Measurements from ENCODE around the gene USH1C. TPM values are rescaled to one million over a fixed set of nuclear protein-coding genes. Genes with fewer than 3 reads are reported as not detected.

The USH1C gene
- total RNA-seq, 1 experiment from 2014 or later, result 1.0 TPM

DNA sequence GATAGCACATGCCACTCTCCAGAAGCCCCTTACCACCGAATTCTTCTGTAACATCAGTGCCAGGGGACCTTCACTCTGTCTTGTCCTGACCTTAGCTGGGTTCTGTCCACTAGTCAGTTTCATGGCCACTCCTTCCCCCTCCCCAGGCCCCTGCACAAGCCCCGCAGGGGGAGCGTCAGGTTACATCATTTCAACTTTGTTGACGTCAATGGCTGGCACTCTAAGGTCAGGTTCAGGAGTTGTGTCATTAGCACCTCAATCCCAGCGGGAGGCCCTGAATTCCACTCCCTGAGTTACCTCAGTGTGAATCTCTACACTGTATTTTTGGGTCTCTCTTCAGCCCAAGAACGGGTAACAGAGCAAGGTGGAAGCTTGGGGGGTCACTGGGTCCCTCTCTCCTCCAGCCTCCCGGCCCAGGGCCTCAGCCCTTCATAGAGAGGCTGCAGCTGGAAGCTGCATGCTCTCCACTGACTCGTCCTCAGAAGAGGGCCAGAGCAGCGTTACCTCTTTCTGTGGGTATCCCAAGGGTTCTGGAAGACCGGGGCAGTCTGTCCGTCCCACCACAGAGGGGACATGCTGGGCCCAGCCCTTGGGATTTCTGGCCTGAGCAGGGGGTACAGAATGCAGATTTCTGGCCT lies 10.3 kb downstream of the USH1C start:
- no peak overlapping the region for H3K27ac ChIP-seq (ENCODE audit: insufficient read length, low read depth, low read length)
- no peak overlapping the region for H3K4me2 ChIP-seq (ENCODE audit: insufficient read depth, insufficient read length, low read length)
- no peak overlapping the region for H2BK120ac ChIP-seq (ENCODE audit: low read depth, low read length, poor library complexity, severe bottlenecking)
- no peak overlapping the region for H3K9ac ChIP-seq (ENCODE audit: extremely low read depth, insufficient read length, low read length)
- no peaks in the 10 kb centered on the region for H3K4me1 ChIP-seq (ENCODE audit: insufficient read depth, low read length)
- no peaks in the 10 kb centered on the region for H3K79me1 ChIP-seq (ENCODE audit: insufficient read depth, low read depth, low read length, poor library complexity, severe bottlenecking)
- no peaks in the 10 kb centered on the region for H3K79me2 ChIP-seq (ENCODE audit: insufficient read depth, low read length)
- H2AK5ac ChIP-seq (ENCODE audit: insufficient read length, low read length), result no peak overlapping the region
- H3K23me2 ChIP-seq (ENCODE audit: insufficient read length, low read depth, low read length, poor library complexity, severe bottlenecking), result no peaks in the 10 kb centered on the region
- Mint-ChIP-seq H3K9me3 (no peaks in the 10 kb centered on the region), H3K4me3 (no peak overlapping the region), H3K27me3 (ENCODE audit: low read depth) (peaks cover 8% of the 10 kb centered on the region; the same call in 1 of the 2 replicates), H3K27ac (no peak overlapping the region; a peak in 1 of 7 replicates), H3K4me1 (peaks cover 7 to 33% of the 10 kb centered on the region in 2 experiments), H3K36me3 (ENCODE audit: insufficient read depth in 1 of 3, low read depth in 3 of 3) (no peaks in the 10 kb centered on the region)
- no peak overlapping the region for H2BK5ac ChIP-seq (ENCODE audit: insufficient read length, low read length)
- H3K9me3 ChIP-seq (ENCODE audit: control insufficient read depth, low read depth, low read length), result no peaks in the 10 kb centered on the region
- DNase-seq, result no peak
- H3K14ac ChIP-seq (ENCODE audit: insufficient read depth, low read length), result no peak overlapping the region; the same call in 1 of the 2 replicates
- no peaks in the 10 kb centered on the region for H4K20me1 ChIP-seq (ENCODE audit: control insufficient read depth, insufficient read depth, insufficient read length)
- H4K91ac ChIP-seq (ENCODE audit: insufficient read length, low read depth, low read length), result no peak overlapping the region
- no peak overlapping the region for H4K5ac ChIP-seq (ENCODE audit: insufficient read length, low read depth, low read length)
- no peak overlapping the region for H3K56ac ChIP-seq (ENCODE audit: insufficient read length, low read depth, low read length)
- no peak overlapping the region for H2BK12ac ChIP-seq (ENCODE audit: insufficient read length, low read depth, low read length)
- TF ChIP-seq, protein P1, sequence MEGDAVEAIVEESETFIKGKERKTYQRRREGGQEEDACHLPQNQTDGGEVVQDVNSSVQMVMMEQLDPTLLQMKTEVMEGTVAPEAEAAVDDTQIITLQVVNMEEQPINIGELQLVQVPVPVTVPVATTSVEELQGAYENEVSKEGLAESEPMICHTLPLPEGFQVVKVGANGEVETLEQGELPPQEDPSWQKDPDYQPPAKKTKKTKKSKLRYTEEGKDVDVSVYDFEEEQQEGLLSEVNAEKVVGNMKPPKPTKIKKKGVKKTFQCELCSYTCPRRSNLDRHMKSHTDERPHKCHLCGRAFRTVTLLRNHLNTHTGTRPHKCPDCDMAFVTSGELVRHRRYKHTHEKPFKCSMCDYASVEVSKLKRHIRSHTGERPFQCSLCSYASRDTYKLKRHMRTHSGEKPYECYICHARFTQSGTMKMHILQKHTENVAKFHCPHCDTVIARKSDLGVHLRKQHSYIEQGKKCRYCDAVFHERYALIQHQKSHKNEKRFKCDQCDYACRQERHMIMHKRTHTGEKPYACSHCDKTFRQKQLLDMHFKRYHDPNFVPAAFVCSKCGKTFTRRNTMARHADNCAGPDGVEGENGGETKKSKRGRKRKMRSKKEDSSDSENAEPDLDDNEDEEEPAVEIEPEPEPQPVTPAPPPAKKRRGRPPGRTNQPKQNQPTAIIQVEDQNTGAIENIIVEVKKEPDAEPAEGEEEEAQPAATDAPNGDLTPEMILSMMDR (conservative IDR thresholded peaks at IDR 0.05), result no peak
- H3T11ph ChIP-seq (ENCODE audit: low read length), result no peak overlapping the region
- H3K18ac ChIP-seq (ENCODE audit: insufficient read length, low read depth, low read length), result no peak overlapping the region
- no CpG with 5 or more reads among the region's 11 CpGs for WGBS (ENCODE audit: extremely low coverage, insufficient read length, low lambda C conversion rate)
- H2AFZ ChIP-seq (ENCODE audit: low read length), result no peak overlapping the region
- H4K8ac ChIP-seq (replicated peaks; ENCODE audit: insufficient read length, low read depth, low read length), result no peak overlapping the region
- no peak overlapping the region for H3K23ac ChIP-seq (ENCODE audit: insufficient read length, low read depth, low read length)
- no peak overlapping the region for H3K4ac ChIP-seq (ENCODE audit: low read depth, low read length)
- no peak overlapping the region for H2BK20ac ChIP-seq (ENCODE audit: low read depth, low read length, poor library complexity, severe bottlenecking)
- no peaks in the 10 kb centered on the region for H3K27me3 ChIP-seq (ENCODE audit: insufficient read depth, low read length)
- H2BK15ac ChIP-seq (ENCODE audit: low read depth, low read length), result no peak overlapping the region
